GM18499 (cell line): ENCODE results near the gene MRPL28.

Experiments
- ATAC-seq: cut with Tn5 transposase; IDR thresholded peaks from one replicate; pipeline ENCODE4 v1.9.1; 2021; ENCODE audit warnings: moderate number of reproducible peaks; ENCODE audit not compliant: insufficient read depth, unreplicated experiment

MRPL28 gene

GRCh38 chr16:375927-376816 lies 5.8 kb upstream of the MRPL28 start:
- ATAC-seq = no peak

- ATAC-seq = no peak
Measured at GRCh38 chr16:375212-375611, 4.9 kb upstream of the MRPL28 start.

- no peak for ATAC-seq
Measured at GRCh38 chr16:374616-374926, 4.2 kb upstream of the MRPL28 start.

DNA sequence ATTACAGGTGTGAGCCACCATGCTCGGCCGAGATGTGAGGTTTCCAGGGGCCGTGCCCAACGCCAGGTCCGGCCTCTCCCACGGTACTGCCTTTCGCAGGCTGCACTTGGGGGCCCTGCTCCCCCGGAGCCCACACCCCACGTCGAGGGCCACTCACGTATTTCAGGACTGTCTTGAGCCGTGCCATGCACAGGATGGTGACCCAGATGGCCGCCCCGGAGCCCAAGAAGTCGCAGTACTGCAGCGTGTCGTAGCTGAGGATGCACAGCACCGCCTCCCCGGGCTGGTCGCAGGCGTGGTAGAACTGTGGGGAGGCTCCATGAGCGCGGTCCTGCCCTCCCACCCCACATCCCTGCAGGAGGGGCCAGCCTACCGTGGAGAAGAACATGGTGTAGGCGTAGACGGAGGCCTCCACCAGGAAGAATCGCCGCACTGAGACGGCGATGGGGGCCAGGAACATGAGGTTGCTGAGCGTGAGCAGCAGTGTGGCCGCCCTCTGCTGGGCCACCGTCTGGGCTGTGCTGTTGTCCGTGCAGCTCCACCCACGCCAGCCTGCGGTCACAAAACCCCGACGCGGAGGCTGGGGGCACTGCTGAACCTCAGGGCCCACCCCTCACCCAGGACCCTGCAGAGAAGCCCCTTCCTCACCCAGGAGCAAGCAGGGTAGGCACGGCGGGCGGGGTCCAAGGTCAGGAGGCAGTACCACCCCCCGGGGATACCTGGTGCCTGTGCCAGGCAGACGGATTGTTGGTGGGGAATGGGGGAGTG lies 3.7 kb upstream of the MRPL28 start:
- ATAC-seq = no peak

DNA sequence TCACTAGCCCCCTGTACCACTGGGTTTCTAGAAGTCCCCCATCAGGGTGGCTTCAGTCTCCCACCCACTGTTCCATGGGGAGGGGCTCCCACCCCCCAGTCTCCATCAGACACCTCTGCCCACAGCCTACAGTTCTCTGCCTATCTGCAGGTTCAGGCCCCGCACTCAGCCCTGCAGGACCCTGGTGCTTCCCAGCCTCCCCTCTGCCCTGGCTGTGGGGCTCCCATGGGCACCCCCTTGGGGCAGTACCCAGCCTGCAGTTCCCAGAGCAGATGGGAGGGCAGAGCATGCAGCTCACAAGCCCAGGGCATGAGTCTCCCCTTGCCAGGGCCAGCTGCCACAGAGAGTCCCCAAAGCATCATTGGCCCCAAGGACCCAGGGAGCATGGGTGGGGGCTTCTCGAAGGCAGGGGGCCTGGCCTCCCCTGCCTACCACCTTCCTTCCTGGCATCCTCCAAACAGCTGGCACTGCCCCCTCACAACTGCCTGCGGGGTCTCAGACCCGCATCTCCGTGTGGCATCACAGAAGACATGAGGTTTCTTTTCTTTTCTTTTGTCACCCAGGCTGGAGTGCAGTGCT lies 2.8 kb upstream of the MRPL28 start:
- ATAC-seq = no peak

- no peak for ATAC-seq
Measured at GRCh38 chr16:372302-372983, 2.1 kb upstream of the MRPL28 start.

GRCh38 chr16:371515-372301 lies 1.4 kb upstream of the MRPL28 start:
- ATAC-seq = no peak

GRCh38 chr16:370979-371514 lies 709 bp upstream of the MRPL28 start:
- no peak for ATAC-seq

DNA sequence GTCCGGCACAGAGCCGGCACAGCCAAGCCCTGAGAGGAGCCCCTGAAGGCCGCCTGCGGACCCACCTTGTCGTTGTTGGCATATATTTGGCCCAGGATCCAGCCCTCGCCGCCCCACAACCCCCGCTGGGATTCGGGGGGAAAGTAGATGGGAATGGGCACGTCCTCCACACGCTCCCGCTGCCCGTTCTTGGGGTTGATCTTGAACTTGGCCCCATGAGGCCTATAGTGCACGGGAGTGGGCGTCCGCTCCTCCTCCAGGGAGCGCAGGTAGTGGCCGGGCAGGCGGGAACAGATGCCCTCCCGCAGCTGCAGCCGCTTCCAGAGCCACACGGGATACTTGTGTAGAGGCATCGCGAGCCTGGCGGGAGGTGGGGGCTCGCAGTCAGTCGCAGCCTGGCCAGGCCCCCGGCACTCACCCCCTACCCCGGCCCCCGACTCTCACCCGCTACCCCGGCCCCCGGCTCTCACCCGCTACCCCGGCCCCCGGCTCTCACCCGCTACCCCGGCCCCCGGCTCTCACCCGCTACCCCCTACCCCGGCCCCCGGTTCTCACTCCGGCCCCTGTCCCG lies 387 bp downstream of the MRPL28 start:
- no peak for ATAC-seq

- ATAC-seq = no peak
Measured at GRCh38 chr16:369275-369865, 968 bp downstream of the MRPL28 start.

DNA sequence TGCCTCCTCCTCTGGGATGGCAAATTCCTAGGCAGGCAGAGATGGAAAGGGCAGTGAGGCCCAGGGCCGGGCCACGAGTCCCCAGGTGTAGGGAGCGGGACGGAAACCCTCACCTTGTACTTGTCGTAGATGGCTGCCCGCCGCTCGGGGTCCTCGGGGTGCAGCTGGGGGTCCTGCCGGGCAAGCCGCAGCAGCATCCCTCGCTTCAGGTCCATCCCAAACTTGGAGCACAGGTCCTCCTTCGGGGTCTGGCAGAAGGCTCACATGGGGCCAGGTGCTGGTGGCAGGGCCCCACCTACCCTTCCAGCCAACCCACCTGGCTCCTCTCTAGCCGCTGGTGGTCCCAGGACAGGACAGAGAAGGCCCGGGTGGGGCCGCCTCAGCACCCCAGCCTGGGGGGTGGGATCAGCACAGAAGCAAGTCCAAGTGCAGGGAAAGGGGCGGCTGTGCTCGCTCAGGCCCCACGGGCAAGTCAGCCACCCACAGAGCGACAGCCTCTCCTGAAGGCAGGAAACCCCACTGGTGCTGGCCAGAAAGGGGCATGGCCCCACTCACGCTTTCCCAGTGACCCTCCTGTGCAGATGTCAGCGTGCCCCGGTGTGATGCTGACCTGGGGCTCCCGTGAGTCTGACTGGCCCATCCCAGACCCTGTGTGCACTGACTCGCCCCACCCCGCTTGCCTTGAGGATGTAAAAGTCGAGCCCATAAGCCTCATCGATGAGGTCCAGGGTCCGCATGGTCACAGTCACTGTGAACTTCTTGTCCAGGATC lies 1.8 kb downstream of the MRPL28 start:
- ATAC-seq = no peak

DNA sequence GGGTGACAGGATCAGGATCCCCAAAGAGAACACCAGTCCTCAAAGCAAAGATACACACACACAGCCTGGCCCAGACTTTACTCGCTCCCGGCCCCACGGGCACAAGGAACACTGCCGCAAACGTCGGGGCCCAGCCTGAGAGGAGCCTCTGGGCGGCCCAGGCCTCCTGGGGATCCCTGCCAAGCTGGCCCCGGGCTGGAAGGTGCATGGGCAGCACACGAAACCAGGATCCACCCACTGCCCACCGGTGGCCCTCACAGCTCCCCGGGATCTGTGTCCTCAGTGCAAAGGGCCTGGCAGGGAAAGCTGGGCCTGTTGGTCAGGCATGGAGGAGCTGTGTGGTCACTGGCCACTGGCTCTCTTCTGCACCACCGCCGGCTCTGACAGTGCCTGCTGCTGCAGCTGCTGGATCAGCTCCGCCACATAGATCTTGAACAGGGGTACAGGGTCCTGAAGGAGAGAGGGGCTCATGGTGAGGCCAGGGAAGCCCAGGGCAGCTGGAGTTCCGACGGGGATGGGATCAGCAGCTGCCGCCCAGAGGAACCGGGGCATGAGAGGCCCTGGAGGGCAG lies 2.9 kb downstream of the MRPL28 start:
- no peak for ATAC-seq

DNA sequence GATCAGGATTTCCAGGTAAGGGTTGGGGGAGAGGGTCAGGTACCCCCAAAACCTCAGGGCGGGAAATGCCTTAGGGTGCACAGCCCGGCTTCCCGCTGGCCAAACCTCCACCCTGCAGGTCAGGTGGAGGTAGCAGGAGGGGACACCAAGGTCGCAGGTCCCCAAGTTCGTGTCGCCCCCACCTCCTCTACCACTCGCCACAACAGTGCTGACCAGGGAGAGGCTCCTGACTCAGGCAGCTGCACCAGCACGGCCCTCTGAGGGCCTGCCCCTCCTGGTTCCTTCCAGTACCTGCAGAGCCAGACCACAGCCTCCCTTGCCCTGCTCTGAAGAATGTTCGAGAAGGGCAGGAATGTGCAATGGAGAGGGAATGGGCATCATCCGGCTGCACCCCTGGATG lies 3.9 kb downstream of the MRPL28 start:
- no peak for ATAC-seq

DNA sequence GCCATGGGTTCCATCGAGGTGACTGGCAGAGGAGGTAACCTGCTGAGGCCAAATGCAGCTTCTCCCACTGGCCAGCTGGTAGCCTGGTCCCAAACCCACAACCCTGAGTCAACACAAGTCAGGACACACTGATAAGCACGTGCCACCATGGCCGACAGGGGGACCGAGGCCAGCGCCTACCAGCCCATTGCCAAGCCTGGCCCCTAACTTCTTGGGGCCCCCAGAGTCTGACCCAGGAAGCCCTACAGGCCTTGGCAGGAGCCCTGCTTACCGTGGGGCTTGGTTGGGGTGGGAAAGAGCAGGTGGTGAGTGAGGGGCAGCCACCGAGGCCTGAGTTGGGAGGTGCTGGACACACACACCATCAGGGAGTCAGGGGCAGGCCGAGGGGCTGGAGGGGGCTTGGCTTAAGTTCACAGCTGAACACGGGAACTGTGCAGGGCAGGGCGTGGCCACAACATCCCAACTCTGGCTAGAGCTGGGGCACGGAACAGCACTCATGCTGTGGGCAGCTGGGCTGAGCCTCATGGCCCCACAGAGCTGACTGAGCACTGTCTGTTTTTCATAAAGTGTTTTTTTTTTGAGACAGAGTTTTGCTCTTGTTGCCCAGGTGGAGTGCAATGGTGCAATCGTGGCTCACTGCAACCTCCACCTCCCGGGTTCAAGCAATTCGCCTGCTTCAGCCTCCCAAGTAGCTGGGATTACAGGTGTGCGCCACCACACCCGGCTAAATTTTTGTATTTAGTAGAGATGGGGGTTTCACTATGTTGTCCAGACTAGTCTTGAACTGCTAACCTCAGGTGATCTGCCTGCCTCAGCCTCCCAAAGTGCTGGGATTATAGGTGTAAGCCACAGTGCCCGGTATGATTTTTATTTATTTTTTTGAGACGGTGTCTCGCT lies 5.5 kb downstream of the MRPL28 start:
- ATAC-seq = no peak

GRCh38 chr16:363766-364490 lies 6.4 kb downstream of the MRPL28 start:
- no peak for ATAC-seq

DNA sequence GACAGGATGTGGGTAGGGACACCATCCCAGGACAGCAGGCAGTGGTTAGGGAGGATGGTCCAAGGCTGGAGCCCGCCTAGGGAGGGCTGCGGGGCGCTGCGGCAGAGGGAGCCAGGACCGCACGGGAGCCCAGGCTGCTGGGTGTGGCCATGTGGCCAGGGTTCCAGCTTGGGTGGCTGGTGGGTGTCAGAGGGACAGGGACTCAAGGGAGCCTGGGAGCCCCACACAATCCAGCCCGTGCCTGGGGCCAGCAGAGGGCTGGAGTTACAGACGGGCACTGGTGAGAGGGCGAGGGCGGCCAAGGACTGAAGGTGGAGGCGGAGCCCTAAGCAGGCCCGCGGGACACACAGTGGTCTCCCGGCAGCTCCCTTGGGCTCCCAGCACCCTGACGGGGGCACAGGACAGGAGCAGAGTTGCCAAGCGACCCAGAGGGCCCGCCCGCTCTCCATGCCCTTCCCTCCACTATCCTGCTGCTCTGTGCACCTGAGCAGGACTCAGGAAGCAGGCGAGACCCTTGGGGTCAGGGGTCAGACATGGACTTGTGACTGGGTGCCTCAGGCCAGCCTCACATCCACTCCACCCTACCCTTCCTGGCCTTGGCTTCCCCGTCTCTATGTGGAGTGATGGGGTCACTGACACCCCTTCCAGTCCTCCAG lies 7.1 kb downstream of the MRPL28 start:
- ATAC-seq = no peak
